ENCODE data around the gene ABCB11. TPM values are rescaled to one million over a fixed set of nuclear protein-coding genes. Genes with fewer than 3 reads are reported as not detected.

Gene ABCB11
- total RNA-seq, 1 donor from 2014 or later, result not detected

DNA sequence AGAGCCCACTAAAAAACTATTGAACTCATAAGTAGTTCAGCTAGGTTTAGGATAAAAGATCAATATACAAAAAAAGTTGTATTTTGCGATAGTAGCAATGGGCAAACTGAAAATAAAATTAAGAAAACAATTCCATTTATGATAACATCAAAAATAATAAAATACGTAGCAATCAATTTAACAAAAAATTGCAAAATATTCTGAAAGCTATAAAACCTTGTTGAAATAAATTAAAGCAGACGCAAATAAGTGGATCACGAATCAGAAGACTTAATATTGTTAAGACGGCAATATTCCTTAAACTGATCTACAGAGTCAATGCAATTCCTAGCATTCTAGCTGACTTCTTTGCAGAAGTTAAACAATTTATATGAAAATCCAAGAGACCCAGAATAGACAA, 24.5 kb downstream of the ABCB11 start:
- TF ChIP-seq, protein P1, sequence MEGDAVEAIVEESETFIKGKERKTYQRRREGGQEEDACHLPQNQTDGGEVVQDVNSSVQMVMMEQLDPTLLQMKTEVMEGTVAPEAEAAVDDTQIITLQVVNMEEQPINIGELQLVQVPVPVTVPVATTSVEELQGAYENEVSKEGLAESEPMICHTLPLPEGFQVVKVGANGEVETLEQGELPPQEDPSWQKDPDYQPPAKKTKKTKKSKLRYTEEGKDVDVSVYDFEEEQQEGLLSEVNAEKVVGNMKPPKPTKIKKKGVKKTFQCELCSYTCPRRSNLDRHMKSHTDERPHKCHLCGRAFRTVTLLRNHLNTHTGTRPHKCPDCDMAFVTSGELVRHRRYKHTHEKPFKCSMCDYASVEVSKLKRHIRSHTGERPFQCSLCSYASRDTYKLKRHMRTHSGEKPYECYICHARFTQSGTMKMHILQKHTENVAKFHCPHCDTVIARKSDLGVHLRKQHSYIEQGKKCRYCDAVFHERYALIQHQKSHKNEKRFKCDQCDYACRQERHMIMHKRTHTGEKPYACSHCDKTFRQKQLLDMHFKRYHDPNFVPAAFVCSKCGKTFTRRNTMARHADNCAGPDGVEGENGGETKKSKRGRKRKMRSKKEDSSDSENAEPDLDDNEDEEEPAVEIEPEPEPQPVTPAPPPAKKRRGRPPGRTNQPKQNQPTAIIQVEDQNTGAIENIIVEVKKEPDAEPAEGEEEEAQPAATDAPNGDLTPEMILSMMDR (IDR thresholded peaks at IDR 0.05), result no peak
- Mint-ChIP-seq H3K4me1 (ENCODE audit: unreplicated experiment) (no peaks in the 10 kb centered on the region), H3K27me3 (ENCODE audit: unreplicated experiment) (no peaks in the 10 kb centered on the region), H3K4me3 (ENCODE audit: unreplicated experiment) (no peak overlapping the region), H3K27ac (ENCODE audit: unreplicated experiment) (no peak overlapping the region), H3K36me3 (ENCODE audit: unreplicated experiment) (no peaks in the 10 kb centered on the region), H3K9me3 (ENCODE audit: unreplicated experiment) (peaks cover 9% of the 10 kb centered on the region)
- DNase-seq (ENCODE audit: extremely low spot score, unreplicated experiment), result no peak

DNA sequence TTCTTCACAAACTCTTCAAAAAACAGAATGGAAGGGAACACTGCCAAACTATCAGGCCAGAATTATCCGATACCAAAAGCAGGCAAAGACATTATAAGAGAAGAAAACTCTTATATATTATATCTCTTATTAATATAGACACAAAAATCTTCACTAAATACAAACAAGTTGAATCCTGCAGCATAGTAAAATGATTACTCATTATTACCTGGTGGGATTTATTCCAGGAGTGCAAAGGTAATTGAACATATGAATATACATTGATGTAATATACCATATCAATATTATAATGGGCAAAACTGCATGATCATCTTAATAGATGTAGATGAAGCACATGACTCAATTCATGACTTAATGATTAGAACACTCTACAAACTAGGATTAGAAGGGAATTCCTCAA, 25.1 kb downstream of the ABCB11 start:
- Mint-ChIP-seq H3K9me3 (ENCODE audit: unreplicated experiment) (peaks cover 9% of the 10 kb centered on the region), H3K36me3 (ENCODE audit: unreplicated experiment) (no peaks in the 10 kb centered on the region), H3K4me1 (ENCODE audit: unreplicated experiment) (peaks cover 2% of the 10 kb centered on the region), H3K27me3 (ENCODE audit: unreplicated experiment) (no peaks in the 10 kb centered on the region), H3K27ac (ENCODE audit: unreplicated experiment) (no peak overlapping the region), H3K4me3 (ENCODE audit: unreplicated experiment) (no peak overlapping the region)
- no peak for DNase-seq (ENCODE audit: extremely low spot score, unreplicated experiment)
- TF ChIP-seq, protein P1 (IDR thresholded peaks at IDR 0.05), result no peak

DNA sequence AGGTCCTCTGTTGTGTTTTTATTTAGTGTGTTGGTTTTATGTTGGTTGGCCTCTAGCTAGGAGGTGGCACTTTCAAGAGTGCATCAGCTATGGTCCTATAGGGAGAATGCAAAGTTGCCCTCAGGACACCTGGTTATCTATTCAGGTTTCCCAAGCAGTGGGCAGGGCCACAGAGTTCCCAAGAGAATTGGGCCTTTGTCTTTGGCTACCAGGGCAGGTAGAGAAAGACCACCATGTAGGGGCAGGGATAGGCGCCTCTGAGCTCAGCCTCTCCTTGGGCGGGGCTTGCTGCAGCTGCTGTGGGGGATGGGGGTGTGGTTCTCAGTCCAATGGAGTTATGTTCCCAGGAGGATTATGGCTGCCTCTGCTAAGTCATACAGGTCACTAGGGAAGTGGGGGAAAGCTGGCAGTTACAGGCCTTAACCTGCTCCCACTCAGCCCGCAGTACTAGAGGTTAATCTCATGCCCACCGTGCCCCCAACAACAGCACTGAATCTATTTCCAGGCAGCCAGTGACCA, 26.0 kb downstream of the ABCB11 start:
- no peaks in the 10 kb centered on the region for H3K27me3 Mint-ChIP-seq (ENCODE audit: unreplicated experiment)
- no peak overlapping the region for H3K27ac Mint-ChIP-seq (ENCODE audit: unreplicated experiment)
- TF ChIP-seq, protein P1 (IDR thresholded peaks at IDR 0.05), result no peak
- H3K4me1 Mint-ChIP-seq (ENCODE audit: unreplicated experiment), result peaks cover 4% of the 10 kb centered on the region
- H3K4me3 Mint-ChIP-seq (ENCODE audit: unreplicated experiment), result no peak overlapping the region
- H3K36me3 Mint-ChIP-seq (ENCODE audit: unreplicated experiment), result no peaks in the 10 kb centered on the region
- peaks cover 9% of the 10 kb centered on the region for H3K9me3 Mint-ChIP-seq (ENCODE audit: unreplicated experiment)
- no peak for DNase-seq (ENCODE audit: extremely low spot score, unreplicated experiment)

DNA sequence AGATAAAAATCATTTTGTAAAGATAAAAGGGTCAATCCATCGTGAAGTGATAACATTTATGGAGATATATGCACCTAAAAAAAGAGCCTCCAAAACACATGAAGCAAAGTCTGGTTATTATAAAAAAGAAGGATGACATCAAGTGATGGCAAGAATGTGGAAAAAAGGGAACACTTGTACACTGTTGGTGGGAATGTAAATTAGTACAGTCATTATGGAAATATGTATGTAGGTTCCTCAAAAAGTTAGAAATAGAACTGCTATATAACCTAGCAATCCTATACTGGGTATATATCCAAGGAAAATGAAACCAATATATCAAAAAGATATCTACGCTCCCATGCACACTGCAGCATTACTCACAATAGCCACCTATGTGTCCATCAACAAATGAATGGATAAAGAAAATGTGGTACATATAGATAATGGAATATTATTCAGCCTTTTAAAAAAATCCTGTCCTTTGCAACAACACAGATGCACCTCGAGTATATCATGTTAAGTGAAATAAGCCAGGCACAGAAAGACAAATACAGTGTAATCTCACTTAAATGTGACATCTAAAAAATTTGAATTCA, 28.9 kb downstream of the ABCB11 start:
- peaks cover 15% of the 10 kb centered on the region for H3K4me1 Mint-ChIP-seq (ENCODE audit: unreplicated experiment)
- H3K36me3 Mint-ChIP-seq (ENCODE audit: unreplicated experiment), result no peaks in the 10 kb centered on the region
- TF ChIP-seq, protein P1 (IDR thresholded peaks at IDR 0.05), result no peak
- no peak overlapping the region for H3K27ac Mint-ChIP-seq (ENCODE audit: unreplicated experiment)
- no peak overlapping the region for H3K4me3 Mint-ChIP-seq (ENCODE audit: unreplicated experiment)
- peaks cover 9% of the 10 kb centered on the region for H3K9me3 Mint-ChIP-seq (ENCODE audit: unreplicated experiment)
- no peaks in the 10 kb centered on the region for H3K27me3 Mint-ChIP-seq (ENCODE audit: unreplicated experiment)
- no peak for DNase-seq (ENCODE audit: extremely low spot score, unreplicated experiment)

DNA sequence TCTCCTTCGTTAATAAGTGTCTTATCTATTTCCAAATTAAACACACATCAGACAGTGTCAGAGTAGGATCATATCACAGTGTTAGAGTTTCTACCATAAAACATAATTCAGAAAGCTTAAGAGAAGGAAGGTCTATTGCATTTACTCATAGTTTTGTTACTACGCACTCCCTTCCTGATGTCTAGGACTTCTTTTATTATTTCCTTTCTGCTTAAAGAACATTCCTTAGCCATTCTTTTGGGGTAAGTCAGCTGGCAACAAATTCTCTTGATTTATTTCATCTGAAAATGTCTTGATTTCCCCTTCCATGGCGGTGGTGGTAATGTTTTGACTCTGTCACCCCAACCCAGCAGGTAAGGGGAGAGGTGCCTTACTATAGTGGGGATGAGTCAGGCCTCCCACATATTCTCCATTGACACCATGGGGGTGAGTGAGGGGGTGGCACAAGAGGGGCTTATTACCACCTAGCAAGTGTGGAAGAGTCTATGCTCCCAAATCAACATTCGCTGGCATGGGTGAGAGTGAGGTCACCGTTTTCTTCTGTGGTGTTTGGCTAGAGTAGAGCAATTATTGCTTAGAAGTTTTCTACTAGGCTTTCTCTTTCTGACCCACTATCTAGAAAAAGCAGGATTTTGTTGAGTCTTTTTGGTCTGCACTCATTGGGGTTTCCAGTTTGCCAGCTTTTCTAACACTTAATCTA, 29.9 kb downstream of the ABCB11 start:
- Mint-ChIP-seq H3K9me3 (ENCODE audit: unreplicated experiment) (peaks cover 9% of the 10 kb centered on the region), H3K36me3 (ENCODE audit: unreplicated experiment) (no peaks in the 10 kb centered on the region), H3K27ac (ENCODE audit: unreplicated experiment) (no peak overlapping the region), H3K4me1 (ENCODE audit: unreplicated experiment) (peaks cover 24% of the 10 kb centered on the region), H3K27me3 (ENCODE audit: unreplicated experiment) (no peaks in the 10 kb centered on the region), H3K4me3 (ENCODE audit: unreplicated experiment) (no peak overlapping the region)
- TF ChIP-seq, protein P1 (IDR thresholded peaks at IDR 0.05), result no peak
- DNase-seq (ENCODE audit: extremely low spot score, unreplicated experiment), result no peak

Data from osteocyte (in vitro differentiated cells).